SK-N-MC (cell line): ENCODE measurements around the gene PGLYRP4.
"Not testable (repeated sequence)": the region's sequence is repeated elsewhere in the genome, so short reads cannot be mapped to it uniquely, and the experiment has no call there.

Source experiments
- DNase-seq: peaks from one replicate; pipeline ENCODE4 v3.0.0-alpha.2; 2011; ENCODE audit warnings: low read depth, low spot score
- H3K27ac ChIP-seq: fragments of 200-600 bp; sonication (generic); 2 replicates; pipeline ENCODE4 v1.5.1; 2016; ENCODE audit warnings: mixed run types
- H3K36me3 ChIP-seq: fragments of 200-600 bp; sonication (generic); 2 replicates; pipeline ENCODE4 v1.6.1; 2017; ENCODE audit warnings: antibody characterized with exemption, low read length, mixed read lengths; ENCODE audit not compliant: insufficient read depth
- H3K4me3 ChIP-seq: fragments of 200-600 bp; sonication (generic); 2 replicates; pipeline ENCODE4 v1.5.1; 2016
- H3K9ac ChIP-seq: fragments of 200-600 bp; sonication (generic); 2 replicates; pipeline ENCODE4 v1.8.0; 2017; ENCODE audit warnings: mixed run types, mixed read lengths; ENCODE audit not compliant: insufficient read length
- H3K9me3 ChIP-seq: fragments of 200-600 bp; sonication (generic); 2 replicates; pipeline ENCODE4 v1.6.1; 2017; ENCODE audit warnings: low read depth, mild to moderate bottlenecking, antibody characterized with exemption, low read length, moderate library complexity, mixed read lengths
- EZH2 ChIP-seq: fragments of 200-600 bp; sonication (generic); IDR thresholded peaks from one replicate; pipeline ENCODE4 v1.6.1; 2017; ENCODE audit warnings: antibody characterized with exemption
- FOXP2 ChIP-seq: optimal IDR thresholded peaks from 2 replicates; pipeline ENCODE3; 2011; ENCODE audit warnings: mild to moderate bottlenecking, moderate library complexity; ENCODE audit not compliant: insufficient read depth; ENCODE audit errors: extremely low read length, control extremely low read depth
- POLR2AphosphoS5 ChIP-seq: IDR thresholded peaks from 2 replicates; pipeline ENCODE4 v1.6.1; 2012; ENCODE audit warnings: mild to moderate bottlenecking, low read depth, low read length, borderline replicate concordance

Gene PGLYRP4

GRCh38 chr1:153354515-153355193, 6.0 kb upstream of the PGLYRP4 start:
- TF ChIP-seq POLR2AphosphoS5 (no peak), FOXP2 (no peak), EZH2 (no peak)
- DNase-seq = no peak
- no peaks in the 10 kb centered on the region for H3K36me3 ChIP-seq
- no peaks in the 10 kb centered on the region for H3K9me3 ChIP-seq
- H3K9ac ChIP-seq = no peak overlapping the region
- H3K4me3 ChIP-seq = no peak overlapping the region
- no peak overlapping the region for H3K27ac ChIP-seq

- H3K9me3 ChIP-seq = no peaks in the 10 kb centered on the region
- TF ChIP-seq FOXP2 (no peak), POLR2AphosphoS5 (no peak), EZH2 (no peak)
- H3K27ac ChIP-seq = no peak overlapping the region
- no peak overlapping the region for H3K4me3 ChIP-seq
- H3K9ac ChIP-seq = no peak overlapping the region
- H3K36me3 ChIP-seq = no peaks in the 10 kb centered on the region
- no peak for DNase-seq
Measured at GRCh38 chr1:153353226-153353947, 4.7 kb upstream of the PGLYRP4 start.

GRCh38 chr1:153352523-153352922, 3.9 kb upstream of the PGLYRP4 start:
- no peaks in the 10 kb centered on the region for H3K9me3 ChIP-seq
- no peak overlapping the region for H3K27ac ChIP-seq
- no peak for TF ChIP-seq POLR2AphosphoS5
- no peak for TF ChIP-seq FOXP2
- no peak overlapping the region for H3K9ac ChIP-seq
- no peaks in the 10 kb centered on the region for H3K36me3 ChIP-seq
- H3K4me3 ChIP-seq = no peak overlapping the region
- no peak for DNase-seq

- DNase-seq = no peak
- no peak overlapping the region for H3K27ac ChIP-seq
- H3K4me3 ChIP-seq = no peak overlapping the region
- no peak for TF ChIP-seq FOXP2
- no peaks in the 10 kb centered on the region for H3K36me3 ChIP-seq
- no peak overlapping the region for H3K9ac ChIP-seq
- H3K9me3 ChIP-seq = no peaks in the 10 kb centered on the region
Measured at GRCh38 chr1:153350321-153350957, 1.8 kb upstream of the PGLYRP4 start.

DNA sequence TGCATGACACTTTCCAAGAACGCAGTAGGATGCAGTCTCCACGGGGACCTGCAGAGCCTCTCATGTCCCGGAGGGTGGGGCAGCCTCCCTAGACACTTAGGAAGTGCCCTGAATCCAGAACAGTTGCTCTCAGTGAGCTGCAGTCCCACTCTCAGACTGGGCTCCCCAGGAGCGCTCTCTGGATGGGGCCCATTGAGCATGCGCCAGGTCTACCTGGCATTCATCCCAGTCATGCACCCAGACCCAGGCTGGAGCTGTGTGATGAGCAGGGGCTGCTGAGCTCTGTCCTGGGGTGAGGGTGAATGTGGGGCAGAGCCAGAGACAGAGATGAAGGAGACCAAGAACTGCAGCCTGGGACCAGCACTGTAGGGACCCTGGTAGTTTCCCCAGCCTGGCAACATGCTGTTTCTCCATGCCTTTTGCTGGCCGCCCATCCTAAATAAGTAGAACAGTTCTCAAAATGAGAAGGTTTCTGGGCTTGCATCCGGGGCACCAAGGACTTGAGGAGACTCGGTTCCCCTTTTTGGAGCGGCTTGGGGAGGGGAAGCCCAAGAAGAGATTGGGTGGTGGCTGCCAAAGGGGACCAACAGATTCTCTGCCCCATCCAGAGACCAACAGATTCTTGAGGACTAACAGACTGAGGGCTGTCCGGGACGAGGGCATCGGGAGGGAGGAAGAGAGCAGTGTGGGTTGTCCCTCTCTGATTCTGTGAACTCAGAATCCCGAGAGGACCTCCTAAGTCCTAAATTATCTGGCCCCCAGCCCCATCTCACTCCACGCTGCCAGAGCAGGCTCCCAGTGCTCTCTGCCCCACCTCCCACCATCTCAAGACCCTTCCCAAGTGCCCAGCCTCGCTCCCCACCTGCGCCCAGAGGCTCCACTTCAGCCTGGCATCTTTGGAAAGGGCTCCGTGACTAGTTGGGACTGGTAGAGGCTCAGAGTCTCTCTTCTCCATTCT, 1.0 kb upstream of the PGLYRP4 start:
- H3K4me3 ChIP-seq = no peak overlapping the region
- no peak for DNase-seq
- no peak overlapping the region for H3K9ac ChIP-seq
- no peak for TF ChIP-seq FOXP2
- TF ChIP-seq POLR2AphosphoS5 = no peak
- TF ChIP-seq EZH2 = no peak
- no peaks in the 10 kb centered on the region for H3K36me3 ChIP-seq
- no peaks in the 10 kb centered on the region for H3K9me3 ChIP-seq
- H3K27ac ChIP-seq = no peak overlapping the region

DNA sequence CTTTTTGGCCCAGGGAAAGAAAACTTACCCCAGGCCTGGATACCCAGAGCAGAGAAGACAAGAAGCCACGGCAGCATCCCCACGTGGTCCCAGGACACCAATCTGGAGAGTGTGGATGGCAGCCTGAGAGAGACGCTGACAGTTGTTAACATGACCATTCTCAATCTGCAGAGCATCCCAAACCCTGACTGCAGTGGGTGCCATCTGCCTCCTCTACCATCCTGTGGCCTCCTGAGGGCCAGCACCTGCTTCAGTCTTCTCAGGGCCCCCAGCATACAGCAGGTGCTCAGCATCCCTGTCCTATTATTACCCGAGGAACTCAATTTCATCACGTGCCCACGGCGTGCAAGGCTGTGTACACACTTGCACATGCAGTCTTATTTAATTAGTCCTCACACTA, 785 bp downstream of the PGLYRP4 start:
- no peak for TF ChIP-seq POLR2AphosphoS5
- TF ChIP-seq FOXP2 = no peak
- TF ChIP-seq EZH2 = no peak
- no peak for DNase-seq
- H3K9me3 ChIP-seq = no peaks in the 10 kb centered on the region

DNA sequence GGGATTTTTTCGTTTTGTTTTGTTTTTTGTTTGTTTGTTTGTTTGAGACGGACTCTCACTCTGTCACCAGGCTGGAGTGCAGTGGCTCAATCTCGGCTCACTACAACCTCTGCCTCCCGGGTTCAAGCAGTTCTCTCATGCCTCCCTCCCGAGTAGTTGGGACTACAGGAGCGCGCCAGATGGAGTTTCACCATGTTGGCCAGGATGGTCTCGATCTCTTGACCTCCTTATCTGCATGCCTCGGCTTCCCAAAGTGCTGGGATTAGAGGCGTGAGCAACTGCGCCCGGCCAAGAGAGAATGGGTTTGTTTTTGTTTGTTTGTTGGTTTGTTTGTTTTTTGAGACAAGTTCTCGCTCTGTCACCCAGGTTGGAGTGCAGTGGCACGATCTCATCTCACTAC, 1.6 kb downstream of the PGLYRP4 start:
- H3K9me3 ChIP-seq, H3K4me3 ChIP-seq, H3K27ac ChIP-seq, DNase-seq, H3K36me3 ChIP-seq, H3K9ac ChIP-seq: not testable (repeated sequence)

More for the DNA sequence above, 785 bp downstream of the PGLYRP4 start:
- Histone ChIP-seq H3K4me3 (no peak overlapping the region), H3K36me3 (no peaks in the 10 kb centered on the region), H3K27ac (no peak overlapping the region), H3K9ac (no peak overlapping the region)
